A673 (cell line): ENCODE data around the gene SLC28A1. TPM values are rescaled to one million over a fixed set of nuclear protein-coding genes. Genes with fewer than 3 reads are reported as not detected.

ENCODE experiments used
- BruUV-seq: library from RNA; stranded (reverse); fragments of 400-500 nt; replicated peaks from 2 replicates; lab custom pipeline; 2021; lab: Mats Ljungman, UMichigan
- CTCF ChIA-PET: fragments of 300-600 bp; sonication (Branson Sonifier 250); formaldehyde crosslinking; loops from one replicate; lab custom pipeline; 2022; ENCODE audit warnings: antibody characterized with exemption; lab: Charles Lee
- POLR2A ChIA-PET: fragments of 300-600 bp; sonication (Branson Sonifier 250); formaldehyde crosslinking; loops from one replicate; lab custom pipeline; 2022; ENCODE audit warnings: antibody characterized with exemption; ENCODE audit not compliant: low non-redundant PET; lab: Charles Lee
- DNase-seq: peaks from one replicate; pipeline ENCODE4 v3.0.0-alpha.2; 2015; ENCODE audit warnings: low spot score
- H3K27ac ChIP-seq: fragments of 200-600 bp; sonication (generic); 2 replicates; pipeline ENCODE4 v1.5.1; 2016; ENCODE audit warnings: mixed run types, low read depth, mild to moderate bottlenecking, mixed read lengths, antibody characterized with exemption, low read length; ENCODE audit not compliant: poor library complexity, severe bottlenecking
- H3K27me3 ChIP-seq: fragments of 200-600 bp; sonication (generic); replicated peaks from 2 replicates; pipeline ENCODE4 v1.6.1; 2017; ENCODE audit warnings: mixed run types, low read depth, mild to moderate bottlenecking, mixed read lengths, antibody characterized with exemption, low read length; ENCODE audit not compliant: insufficient read depth, poor library complexity
- H3K36me3 ChIP-seq: fragments of 200-600 bp; sonication (generic); 2 replicates; pipeline ENCODE4 v1.6.1; 2016; ENCODE audit warnings: mixed run types, mild to moderate bottlenecking, mixed read lengths, antibody characterized with exemption, low read length; ENCODE audit not compliant: insufficient read depth, poor library complexity, severe bottlenecking
- H3K4me1 ChIP-seq: fragments of 200-600 bp; sonication (generic); 2 replicates; pipeline ENCODE4 v1.6.1; 2017; ENCODE audit warnings: mixed run types, mild to moderate bottlenecking, mixed read lengths, antibody characterized with exemption, low read length; ENCODE audit not compliant: insufficient read depth, poor library complexity, severe bottlenecking
- H3K4me3 ChIP-seq: fragments of 200-600 bp; sonication (generic); 2 replicates; pipeline ENCODE4 v1.5.1; 2016; ENCODE audit warnings: low read depth, mixed run types, mild to moderate bottlenecking, mixed read lengths, low read length; ENCODE audit not compliant: poor library complexity, severe bottlenecking
- H3K9me3 ChIP-seq: fragments of 200-600 bp; sonication (generic); 2 replicates; pipeline ENCODE4 v1.6.1; 2016; ENCODE audit warnings: mixed run types, low read depth, mild to moderate bottlenecking, mixed read lengths, antibody characterized with exemption, low read length; ENCODE audit not compliant: poor library complexity, severe bottlenecking
- EZH2 ChIP-seq: fragments of 200-600 bp; sonication (generic); IDR thresholded peaks from 2 replicates; pipeline ENCODE4 v1.6.1; 2017; ENCODE audit warnings: borderline replicate concordance, low read depth, mild to moderate bottlenecking, mixed read lengths, antibody characterized with exemption, low read length; ENCODE audit not compliant: poor library complexity, severe bottlenecking
- intact Hi-C: fragments of 100-400 bp; cut with micrococcal nuclease; formaldehyde crosslinking; loops from one replicate; pipeline ENCODE4 v1.10.0; 2022; ENCODE audit not compliant: unreplicated experiment
- total RNA-seq: library from RNA; stranded (reverse); gene quantifications from 2 replicates; pipeline ENCODE4 v1.2.3, GENCODE V29; 2021
- TF ChIP-seq, protein P1 (sequence below): fragments of 300-800, 200-600 bp; sonication (generic); conservative IDR thresholded peaks from 2 replicates; pipeline ENCODE4 v1.5.1; 2017; ENCODE audit warnings: low read depth, mild to moderate bottlenecking, antibody characterized with exemption, low read length, moderate library complexity, mixed read lengths

Gene SLC28A1
- total RNA-seq, 1 experiment from 2014 or later = not detected

DNA sequence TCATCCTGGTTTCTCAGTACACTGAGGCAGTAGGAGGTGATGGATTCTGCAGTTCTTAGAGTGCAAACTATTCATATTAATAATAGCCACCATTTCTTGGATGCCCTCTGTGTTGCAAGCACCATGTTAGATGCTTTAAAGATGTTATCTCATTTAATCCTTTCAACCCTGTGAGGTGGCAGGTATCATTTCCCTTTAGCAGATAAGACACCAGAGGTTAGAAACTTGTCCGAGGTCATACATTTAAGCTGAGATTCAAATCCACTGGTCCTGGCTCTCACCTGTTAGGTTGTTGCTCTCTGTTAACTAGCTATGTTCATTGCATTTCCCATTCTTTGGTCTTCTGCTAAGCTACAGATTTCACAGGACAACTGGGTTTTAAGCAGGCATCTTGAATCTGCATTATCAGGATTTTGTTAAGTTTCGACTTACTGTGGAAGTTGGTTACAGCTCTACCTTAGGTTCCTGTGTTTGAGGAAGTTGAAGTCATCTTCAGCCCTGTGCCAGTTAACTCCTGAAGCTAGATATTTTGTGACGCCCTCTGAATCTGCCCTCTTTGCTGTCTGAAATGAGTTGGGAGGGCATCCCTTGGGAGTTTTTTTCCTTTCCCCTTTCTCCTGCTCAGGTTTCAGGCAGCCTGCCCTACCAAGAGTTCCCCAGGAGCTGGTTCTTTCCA, 103.6 kb downstream of the SLC28A1 start:
- peaks cover 72% of the 10 kb centered on the region for H3K4me1 ChIP-seq
- no peak for DNase-seq
- POLR2A ChIA-PET = no interaction called here
- H3K9me3 ChIP-seq = no peaks in the 10 kb centered on the region
- intact Hi-C loops = loop anchor here (5.0 kb wide), 1 partner anchor 54 kb away; no protein-coding TSS in a partner anchor
- CTCF ChIA-PET = no interaction called here
- no peak for TF ChIP-seq EZH2
- TF ChIP-seq, protein P1, sequence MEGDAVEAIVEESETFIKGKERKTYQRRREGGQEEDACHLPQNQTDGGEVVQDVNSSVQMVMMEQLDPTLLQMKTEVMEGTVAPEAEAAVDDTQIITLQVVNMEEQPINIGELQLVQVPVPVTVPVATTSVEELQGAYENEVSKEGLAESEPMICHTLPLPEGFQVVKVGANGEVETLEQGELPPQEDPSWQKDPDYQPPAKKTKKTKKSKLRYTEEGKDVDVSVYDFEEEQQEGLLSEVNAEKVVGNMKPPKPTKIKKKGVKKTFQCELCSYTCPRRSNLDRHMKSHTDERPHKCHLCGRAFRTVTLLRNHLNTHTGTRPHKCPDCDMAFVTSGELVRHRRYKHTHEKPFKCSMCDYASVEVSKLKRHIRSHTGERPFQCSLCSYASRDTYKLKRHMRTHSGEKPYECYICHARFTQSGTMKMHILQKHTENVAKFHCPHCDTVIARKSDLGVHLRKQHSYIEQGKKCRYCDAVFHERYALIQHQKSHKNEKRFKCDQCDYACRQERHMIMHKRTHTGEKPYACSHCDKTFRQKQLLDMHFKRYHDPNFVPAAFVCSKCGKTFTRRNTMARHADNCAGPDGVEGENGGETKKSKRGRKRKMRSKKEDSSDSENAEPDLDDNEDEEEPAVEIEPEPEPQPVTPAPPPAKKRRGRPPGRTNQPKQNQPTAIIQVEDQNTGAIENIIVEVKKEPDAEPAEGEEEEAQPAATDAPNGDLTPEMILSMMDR = no peak
- no peaks in the 10 kb centered on the region for H3K36me3 ChIP-seq
- H3K27ac ChIP-seq = no peak overlapping the region
- H3K27me3 ChIP-seq = no peaks in the 10 kb centered on the region
- H3K4me3 ChIP-seq = no peak overlapping the region
- BruUV-seq = no TSS peak

DNA sequence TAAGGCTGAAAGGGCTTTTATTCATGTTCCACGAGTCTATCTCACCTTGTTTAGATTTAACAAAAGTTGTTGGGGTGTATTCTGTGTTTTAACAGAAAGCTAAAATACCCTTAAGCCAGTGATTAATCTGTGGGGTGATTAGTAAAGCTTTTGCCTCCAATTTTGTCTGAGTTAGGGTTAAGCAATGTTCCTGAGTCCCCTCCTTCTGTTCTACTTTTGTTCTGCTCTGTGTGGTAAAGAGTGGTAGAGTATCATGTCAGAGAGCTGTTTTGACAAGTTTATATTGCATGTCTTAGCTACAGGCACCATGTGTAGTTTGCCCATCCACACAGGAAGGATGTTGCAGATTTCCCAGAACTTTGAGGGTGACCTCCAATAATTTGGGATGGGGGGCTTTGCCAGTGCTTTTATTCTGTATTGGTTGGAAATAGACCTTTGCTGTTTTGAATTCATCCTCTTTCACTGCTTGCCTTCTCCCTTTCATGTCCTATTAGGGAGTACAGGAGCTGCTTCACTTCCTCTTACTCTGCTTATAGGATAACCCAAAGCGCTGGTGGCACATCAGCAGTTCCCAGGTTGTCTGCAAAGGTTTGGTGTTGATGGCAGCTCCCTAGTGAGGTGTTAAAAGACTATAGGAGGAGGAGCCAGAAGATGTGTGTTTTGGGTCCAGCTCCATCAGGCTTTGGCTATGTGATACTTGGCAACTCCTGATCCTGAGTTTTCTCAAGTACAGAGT, 104.6 kb downstream of the SLC28A1 start:
- Histone ChIP-seq H3K9me3 (no peaks in the 10 kb centered on the region), H3K27ac (no peak overlapping the region), H3K36me3 (no peaks in the 10 kb centered on the region), H3K4me1 (peaks cover 72% of the 10 kb centered on the region), H3K27me3 (no peaks in the 10 kb centered on the region), H3K4me3 (no peak overlapping the region)
- DNase-seq = no peak
- intact Hi-C loops = loop anchor here (5.0 kb wide), 1 partner anchor 53 kb away; no protein-coding TSS in a partner anchor
- CTCF ChIA-PET = no interaction called here
- BruUV-seq = no TSS peak
- POLR2A ChIA-PET = no interaction called here
- TF ChIP-seq, protein P1 = no peak

DNA sequence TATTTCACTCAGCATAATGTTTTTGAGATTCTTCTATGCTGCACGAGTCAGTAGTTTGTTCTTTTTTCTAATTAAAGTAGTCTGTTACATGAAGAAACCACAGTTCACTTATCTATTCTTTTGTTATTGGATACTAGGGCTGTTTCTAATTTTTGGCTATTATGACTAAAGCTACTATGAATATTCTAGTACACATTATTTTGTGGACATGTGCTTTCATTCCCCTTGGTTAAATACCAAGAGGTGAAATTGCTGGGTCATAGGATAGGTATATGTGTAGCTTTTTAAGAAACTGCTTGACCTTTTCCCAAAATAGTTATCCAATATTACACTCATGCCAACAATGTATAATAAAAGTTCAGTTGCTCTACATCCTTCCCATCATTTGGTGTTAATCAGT, 106.0 kb downstream of the SLC28A1 start:
- Histone ChIP-seq H3K4me3 (no peak overlapping the region), H3K36me3 (no peaks in the 10 kb centered on the region), H3K4me1 (peaks cover 60% of the 10 kb centered on the region), H3K27me3 (no peaks in the 10 kb centered on the region), H3K9me3 (no peaks in the 10 kb centered on the region), H3K27ac (no peak overlapping the region)
- ChIA-PET POLR2A (no interaction called here), CTCF (no interaction called here)
- no peak for DNase-seq
- BruUV-seq = no TSS peak
- intact Hi-C loops = no loop called here
- TF ChIP-seq, protein P1 = no peak
- TF ChIP-seq EZH2 = no peak
